ENCODE data around the gene GRIA2. TPM values are rescaled to one million over a fixed set of nuclear protein-coding genes. Genes with fewer than 3 reads are reported as not detected.

The GRIA2 gene
- total RNA-seq, 1 donor from 2014 or later = 0.05 TPM

DNA sequence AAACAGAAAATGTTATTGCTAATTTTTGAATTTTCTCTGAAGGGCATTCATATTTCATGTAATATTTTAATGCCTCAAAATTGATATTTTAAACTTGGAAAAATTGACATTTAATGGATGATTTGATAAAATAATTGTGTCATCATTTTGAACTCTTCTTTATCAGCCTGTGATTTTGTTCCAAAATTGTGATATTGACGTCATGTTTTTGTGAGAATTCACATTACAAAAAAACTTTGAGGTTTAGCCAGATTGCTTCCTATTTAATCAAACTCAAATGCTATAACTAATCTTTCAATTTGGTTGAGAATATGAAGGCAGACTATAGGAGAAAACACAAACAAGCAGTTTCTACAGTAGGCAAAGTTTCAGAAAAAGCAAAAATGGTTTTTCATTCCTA, 137.4 kb downstream of the GRIA2 start:
- DNase-seq (ENCODE audit: low spot score) = no peak
- intact Hi-C loops (cut with DNase I) = no loop called here

DNA sequence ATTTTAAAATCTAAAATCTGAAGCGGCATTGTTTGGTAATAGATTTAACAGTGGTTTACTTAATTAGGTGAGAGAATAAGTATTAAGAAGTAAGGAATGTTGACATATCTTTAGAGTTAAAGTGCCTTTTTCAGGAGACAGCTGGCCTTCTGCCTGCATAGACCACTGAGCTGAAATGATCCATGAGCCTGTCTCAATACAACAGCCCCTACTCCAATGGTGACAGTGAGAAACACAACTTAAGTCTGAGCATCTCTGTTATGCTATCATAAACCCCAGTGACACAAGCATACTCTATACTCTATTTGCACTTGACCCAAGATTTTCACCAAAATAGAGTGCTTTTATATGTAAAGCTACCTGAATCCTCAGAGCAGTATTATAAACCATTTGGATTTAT, 137.9 kb downstream of the GRIA2 start:
- DNase-seq (ENCODE audit: low spot score) = no peak
- intact Hi-C loops (cut with DNase I) = no loop called here

- intact Hi-C loops (cut with DNase I) = no loop called here
These were observed 138.3 kb downstream of the GRIA2 start for GRCh38 chr4:157358851-157359250.

GRCh38 chr4:157363360-157363759, 142.8 kb downstream of the GRIA2 start:
- DNase-seq (ENCODE audit: low spot score) = no peak
- intact Hi-C loops (cut with DNase I) = no loop called here

More at GRCh38 chr4:157358851-157359250, 138.3 kb downstream of the GRIA2 start:
- no peak for DNase-seq (ENCODE audit: low spot score)

GRCh38 chr4:157372154-157372553, 151.6 kb downstream of the GRIA2 start:
- DNase-seq (ENCODE audit: low spot score) = no peak
- intact Hi-C loops (cut with DNase I) = no loop called here

DNA sequence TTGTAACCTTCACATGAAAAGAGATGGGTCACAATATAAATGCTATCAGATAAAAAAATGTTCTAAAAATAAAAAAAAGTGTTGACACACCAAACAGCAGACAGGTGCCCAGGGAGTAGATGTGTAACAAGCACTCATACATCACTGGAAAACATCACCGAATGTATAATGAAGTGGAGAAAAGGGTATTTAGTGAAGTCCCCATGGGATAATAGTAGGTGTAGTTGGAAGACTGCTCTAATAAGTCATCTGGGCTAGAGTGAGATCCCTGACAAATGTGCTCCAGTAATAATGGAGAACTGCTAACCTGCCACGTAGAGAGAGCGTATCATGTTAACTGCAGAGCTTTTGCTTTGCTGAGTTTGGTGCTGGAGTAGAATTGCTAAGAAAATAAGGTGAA, 152.0 kb downstream of the GRIA2 start:
- no peak for DNase-seq (ENCODE audit: low spot score)
- intact Hi-C loops (cut with DNase I) = no loop called here

DNA sequence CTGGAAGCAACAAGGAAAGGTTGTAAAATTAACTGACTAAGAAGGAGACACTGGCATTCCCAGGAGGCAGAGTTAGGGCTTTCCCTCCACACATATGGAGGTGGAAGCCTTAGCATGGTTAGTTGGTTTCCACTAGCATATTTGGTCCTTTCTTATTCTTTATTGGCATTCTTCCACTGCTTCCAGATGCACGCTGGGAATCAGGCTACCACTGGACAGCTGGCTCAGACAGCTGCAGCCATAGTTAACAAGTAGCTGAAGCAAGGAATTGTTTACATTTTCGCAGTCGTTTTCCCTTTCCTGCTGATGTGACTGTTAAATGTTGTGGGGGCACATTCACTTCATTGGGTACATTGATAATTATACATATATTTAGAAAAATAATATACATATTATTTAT, 169.2 kb downstream of the GRIA2 start:
- no peak for DNase-seq (ENCODE audit: low spot score)
- intact Hi-C loops (cut with DNase I) = no loop called here

- DNase-seq (ENCODE audit: low spot score) = no peak
- intact Hi-C loops (cut with DNase I) = no loop called here
These were observed 184.5 kb downstream of the GRIA2 start for GRCh38 chr4:157405070-157405469.

Other genes with a start within 250 kb of the GRIA2 start
- 16.9 TPM for gene PDGFC, start 248.9 kb upstream of the GRIA2 start, total RNA-seq
- gene GLRB, start 144.6 kb upstream of the GRIA2 start, total RNA-seq = 23.1 TPM